HG03095 (cell line): ENCODE data around the gene MPDZ.
"Not testable (repeated sequence)": the region's sequence is repeated elsewhere in the genome, so short reads cannot be mapped to it uniquely, and the experiment has no call there.

Experiments used
- ATAC-seq: cut with Tn5 transposase; IDR thresholded peaks from one replicate; pipeline ENCODE4 v1.9.1; 2021; ENCODE audit warnings: moderate library complexity; ENCODE audit not compliant: unreplicated experiment

The MPDZ gene

GRCh38 chr9:13268469-13268868 is 11.0 kb downstream of the MPDZ start:
- ATAC-seq, result no peak

GRCh38 chr9:13267743-13268142 is 11.7 kb downstream of the MPDZ start:
- no peak for ATAC-seq

GRCh38 chr9:13266167-13266566 is 13.3 kb downstream of the MPDZ start:
- no peak for ATAC-seq

- no peak for ATAC-seq
Observed at GRCh38 chr9:13264788-13265187, 14.7 kb downstream of the MPDZ start.

- no peak for ATAC-seq
Observed at GRCh38 chr9:13263511-13263910, 16.0 kb downstream of the MPDZ start.

- ATAC-seq, result no peak
Observed at GRCh38 chr9:13252852-13253251, 26.6 kb downstream of the MPDZ start.

GRCh38 chr9:13244181-13244580 is 35.3 kb downstream of the MPDZ start:
- ATAC-seq, result no peak

GRCh38 chr9:13241283-13241682 is 38.2 kb downstream of the MPDZ start:
- no peak for ATAC-seq

GRCh38 chr9:13239660-13240059 is 39.8 kb downstream of the MPDZ start:
- no peak for ATAC-seq

GRCh38 chr9:13239208-13239607 is 40.3 kb downstream of the MPDZ start:
- ATAC-seq, result no peak

- ATAC-seq, result no peak
Observed at GRCh38 chr9:13234932-13235331, 44.6 kb downstream of the MPDZ start.

GRCh38 chr9:13228431-13228830 is 51.1 kb downstream of the MPDZ start:
- no peak for ATAC-seq

GRCh38 chr9:13224366-13224765 is 55.1 kb downstream of the MPDZ start:
- no peak for ATAC-seq

GRCh38 chr9:13222733-13223132 is 56.8 kb downstream of the MPDZ start:
- not testable (repeated sequence) for ATAC-seq

- no peak for ATAC-seq
Observed at GRCh38 chr9:13221741-13222140, 57.8 kb downstream of the MPDZ start.

GRCh38 chr9:13220837-13221236 is 58.7 kb downstream of the MPDZ start:
- no peak for ATAC-seq

GRCh38 chr9:13215791-13216554 is 63.5 kb downstream of the MPDZ start:
- ATAC-seq, result no peak

- no peak for ATAC-seq
Observed at GRCh38 chr9:13213998-13214397, 65.5 kb downstream of the MPDZ start.

GRCh38 chr9:13213337-13213736 is 66.2 kb downstream of the MPDZ start:
- no peak for ATAC-seq

GRCh38 chr9:13210306-13210705 is 69.2 kb downstream of the MPDZ start:
- no peak for ATAC-seq

GRCh38 chr9:13209498-13209897 is 70.0 kb downstream of the MPDZ start:
- ATAC-seq, result no peak

GRCh38 chr9:13205824-13206223 is 73.7 kb downstream of the MPDZ start:
- ATAC-seq, result no peak

- no peak for ATAC-seq
Observed at GRCh38 chr9:13190040-13190439, 89.5 kb downstream of the MPDZ start.
